ENCODE results near the gene GATA3.

DNA sequence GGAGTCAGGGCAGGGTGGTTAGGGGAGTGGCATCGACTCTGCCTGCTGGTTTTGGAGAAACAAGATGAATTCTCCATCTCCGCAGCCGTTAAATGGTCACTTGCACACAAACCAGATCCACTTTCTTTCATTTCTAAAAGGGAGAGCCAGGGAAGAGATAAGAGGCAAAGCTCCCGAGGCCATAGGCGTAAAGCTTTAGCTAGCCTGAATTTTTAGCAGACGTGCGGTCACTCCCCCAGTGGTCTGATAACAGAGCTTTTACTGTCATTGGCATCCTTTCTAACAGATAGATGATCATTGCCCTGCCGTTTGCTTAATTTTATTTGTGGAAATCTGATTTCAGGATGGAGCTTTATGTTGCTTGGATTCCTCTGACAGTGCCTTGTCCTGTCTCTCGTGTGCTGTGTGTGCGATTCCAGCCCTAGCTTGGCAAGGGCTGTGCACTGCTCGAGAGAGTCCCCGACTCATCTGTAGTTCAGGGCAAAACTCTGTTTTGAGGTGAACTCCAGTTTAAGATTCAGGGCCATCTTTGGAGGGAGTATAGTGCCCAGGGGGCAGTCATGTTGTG lies 62.5 kb downstream of the GATA3 start:
- TF ChIP-seq MXI1 (conservative IDR thresholded peaks at IDR 0.05; ENCODE audit: poor library complexity, severe bottlenecking) (no peak), TAF1 (IDR thresholded peaks at IDR 0.05; ENCODE audit: low read depth) (no peak), POLR2AphosphoS5 (IDR thresholded peaks at IDR 0.05) (no peak), EP300 (conservative IDR thresholded peaks at IDR 0.05; ENCODE audit: poor library complexity, severe bottlenecking) (no peak), EZH2 (IDR thresholded peaks at IDR 0.05; ENCODE audit: borderline replicate concordance, insufficient read depth, low read length, poor library complexity, severe bottlenecking) (no peak)
- TF ChIP-seq, protein P1, sequence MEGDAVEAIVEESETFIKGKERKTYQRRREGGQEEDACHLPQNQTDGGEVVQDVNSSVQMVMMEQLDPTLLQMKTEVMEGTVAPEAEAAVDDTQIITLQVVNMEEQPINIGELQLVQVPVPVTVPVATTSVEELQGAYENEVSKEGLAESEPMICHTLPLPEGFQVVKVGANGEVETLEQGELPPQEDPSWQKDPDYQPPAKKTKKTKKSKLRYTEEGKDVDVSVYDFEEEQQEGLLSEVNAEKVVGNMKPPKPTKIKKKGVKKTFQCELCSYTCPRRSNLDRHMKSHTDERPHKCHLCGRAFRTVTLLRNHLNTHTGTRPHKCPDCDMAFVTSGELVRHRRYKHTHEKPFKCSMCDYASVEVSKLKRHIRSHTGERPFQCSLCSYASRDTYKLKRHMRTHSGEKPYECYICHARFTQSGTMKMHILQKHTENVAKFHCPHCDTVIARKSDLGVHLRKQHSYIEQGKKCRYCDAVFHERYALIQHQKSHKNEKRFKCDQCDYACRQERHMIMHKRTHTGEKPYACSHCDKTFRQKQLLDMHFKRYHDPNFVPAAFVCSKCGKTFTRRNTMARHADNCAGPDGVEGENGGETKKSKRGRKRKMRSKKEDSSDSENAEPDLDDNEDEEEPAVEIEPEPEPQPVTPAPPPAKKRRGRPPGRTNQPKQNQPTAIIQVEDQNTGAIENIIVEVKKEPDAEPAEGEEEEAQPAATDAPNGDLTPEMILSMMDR (IDR thresholded peaks at IDR 0.05; ENCODE audit: poor library complexity, severe bottlenecking) = no peak

All from neural cell (in vitro differentiated cells).